GM23248 (cell line): ENCODE data around the gene UBXN10.

Experiments
- EZH2 ChIP-seq: fragments of 200-600 bp; sonication (generic); IDR thresholded peaks from 2 replicates; pipeline ENCODE4 v1.6.1; 2018; ENCODE audit warnings: antibody characterized with exemption, mild to moderate bottlenecking; ENCODE audit not compliant: insufficient read depth, poor library complexity, severe bottlenecking
- EZH2phosphoT487 ChIP-seq: fragments of 200-600 bp; sonication (generic); IDR thresholded peaks from 2 replicates; pipeline ENCODE4 v1.6.1; 2018; ENCODE audit warnings: antibody characterized with exemption, moderate library complexity, mild to moderate bottlenecking, low read depth; ENCODE audit not compliant: insufficient read depth

GRCh38 chr1:20199403-20199802 lies 13.5 kb downstream of the UBXN10 start:
- no peak for TF ChIP-seq EZH2
- no peak for TF ChIP-seq EZH2phosphoT487
